K562 (cell line): ENCODE measurements around the gene RHOC. TPM values are rescaled to one million over a fixed set of nuclear protein-coding genes. Genes with fewer than 3 reads are reported as not detected.

Experiments used
- ZKSCAN3 ChIP-seq: fragments of 250-450 bp; sonication (Bioruptor Pico); IDR thresholded peaks from 2 replicates; pipeline ENCODE4 v1.4.0; 2020
- polyA plus RNA-seq, 8 experiments: library from polyadenylated mRNA; depleted of rRNA in 4 of 8; stranded (reverse) in 5 of 8; unstranded in 3 of 8; fragments of >200 nt; fragmentation: Nextera tagmentation in 2 of 8; fragmentation: Illumina TruSeq in 1 of 8; extraction: Ambion mirVana in 2 of 8; extraction: Trizol in 1 of 8; gene quantifications; 2 replicates each; pipeline versions ENCODE4 v1.2.1 to v1.2.3, GENCODE V29; 2011 to 2014; ENCODE audit warnings: inconsistent platforms in 1 of 8, missing spikeins in 1 of 8
- total RNA-seq, 7 experiments: library from RNA; depleted of rRNA in 6 of 7; stranded (reverse); fragments of >200 nt in 6 of 7; fragmentation: Illumina TruSeq in 2 of 7; extraction: Trizol in 2 of 7; gene quantifications; 2 replicates each; pipeline versions ENCODE4 v1.2.1 to v1.2.3, GENCODE V29; 2011 to 2021; ENCODE audit warnings: low replicate concordance in 1 of 7
- TF ChIP-seq, protein P1 (sequence below): fragments of 200-600 bp; sonication (generic); IDR thresholded peaks from one replicate; pipeline ENCODE4 v1.6.1; 2012; ENCODE audit warnings: mild to moderate bottlenecking, low read depth, low read length, inconsistent platforms
- TF ChIP-seq, protein P2 (sequence below): IDR thresholded peaks from 3 replicates; pipeline ENCODE4 v1.6.1; 2011; ENCODE audit warnings: borderline replicate concordance, mild to moderate bottlenecking; ENCODE audit not compliant: insufficient read length, insufficient read depth
- TF ChIP-seq, protein P3 (sequence below), 3 experiments: fragments of 200-800 bp in 1 of 3; fragments of 250-450 bp in 1 of 3; fragments of 450-650 bp in 1 of 3; sonication (Bioruptor Pico) in 1 of 3; sonication (Bioruptor generic) in 1 of 3; formaldehyde crosslinking in 1 of 3; IDR thresholded peaks; 2 replicates each; pipeline versions ENCODE4 v1.6.1 to v1.8.0; 2016 to 2022; ENCODE audit warnings: mild to moderate bottlenecking in 2 of 3, missing genetic modification characterization in 2 of 3, missing compliant biosample characterization in 1 of 3, moderate library complexity in 1 of 3
- TF ChIP-seq, protein P4 (sequence below): sonication (generic); formaldehyde crosslinking; IDR thresholded peaks from 2 replicates; pipeline ENCODE4 v1.8.0; 2023; ENCODE audit warnings: mild to moderate bottlenecking, missing genetic modification reagents

The RHOC gene
- total and polyA plus RNA-seq, 9 of the 15 experiments (the other 6 are each of a cell fraction or from before 2014, with no cell fraction given): 35.2 to 364 (median 204) TPM

DNA sequence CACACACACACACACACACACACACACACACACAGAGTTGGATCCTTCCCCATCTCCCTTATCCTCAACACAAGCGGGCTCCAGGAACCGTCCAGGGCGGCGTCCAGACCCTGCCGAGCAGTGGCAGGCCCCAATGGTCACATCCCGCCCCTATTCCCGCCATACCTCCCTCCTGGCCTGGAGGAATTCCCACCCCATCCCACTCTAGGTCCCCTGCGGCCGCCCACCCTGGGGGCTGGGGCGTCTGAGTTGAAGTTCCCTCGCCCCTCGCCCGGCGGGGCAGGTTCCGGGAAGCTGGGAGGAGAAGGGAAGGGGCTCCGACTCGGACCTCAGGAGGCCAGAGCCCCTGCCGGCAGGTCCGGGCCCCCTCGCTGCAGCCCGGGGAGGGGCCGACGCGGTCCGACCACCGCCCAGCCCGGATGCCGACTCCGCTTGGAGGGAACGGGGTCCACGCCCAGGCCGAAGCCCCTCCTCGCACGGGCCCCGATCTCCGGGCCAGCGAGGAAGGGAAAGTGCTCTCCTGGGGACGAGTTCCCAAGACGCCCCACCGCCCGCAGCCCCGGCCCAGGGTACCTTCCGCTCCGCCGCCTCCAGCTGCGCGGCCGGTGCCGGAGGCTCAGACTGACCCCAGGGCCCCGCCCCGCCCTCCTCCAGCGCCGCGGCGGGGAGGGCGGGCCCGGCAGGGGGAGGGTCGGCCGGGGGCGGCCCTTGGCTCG, at the start of gene RHOC (continued):
- TF ChIP-seq, protein P1, sequence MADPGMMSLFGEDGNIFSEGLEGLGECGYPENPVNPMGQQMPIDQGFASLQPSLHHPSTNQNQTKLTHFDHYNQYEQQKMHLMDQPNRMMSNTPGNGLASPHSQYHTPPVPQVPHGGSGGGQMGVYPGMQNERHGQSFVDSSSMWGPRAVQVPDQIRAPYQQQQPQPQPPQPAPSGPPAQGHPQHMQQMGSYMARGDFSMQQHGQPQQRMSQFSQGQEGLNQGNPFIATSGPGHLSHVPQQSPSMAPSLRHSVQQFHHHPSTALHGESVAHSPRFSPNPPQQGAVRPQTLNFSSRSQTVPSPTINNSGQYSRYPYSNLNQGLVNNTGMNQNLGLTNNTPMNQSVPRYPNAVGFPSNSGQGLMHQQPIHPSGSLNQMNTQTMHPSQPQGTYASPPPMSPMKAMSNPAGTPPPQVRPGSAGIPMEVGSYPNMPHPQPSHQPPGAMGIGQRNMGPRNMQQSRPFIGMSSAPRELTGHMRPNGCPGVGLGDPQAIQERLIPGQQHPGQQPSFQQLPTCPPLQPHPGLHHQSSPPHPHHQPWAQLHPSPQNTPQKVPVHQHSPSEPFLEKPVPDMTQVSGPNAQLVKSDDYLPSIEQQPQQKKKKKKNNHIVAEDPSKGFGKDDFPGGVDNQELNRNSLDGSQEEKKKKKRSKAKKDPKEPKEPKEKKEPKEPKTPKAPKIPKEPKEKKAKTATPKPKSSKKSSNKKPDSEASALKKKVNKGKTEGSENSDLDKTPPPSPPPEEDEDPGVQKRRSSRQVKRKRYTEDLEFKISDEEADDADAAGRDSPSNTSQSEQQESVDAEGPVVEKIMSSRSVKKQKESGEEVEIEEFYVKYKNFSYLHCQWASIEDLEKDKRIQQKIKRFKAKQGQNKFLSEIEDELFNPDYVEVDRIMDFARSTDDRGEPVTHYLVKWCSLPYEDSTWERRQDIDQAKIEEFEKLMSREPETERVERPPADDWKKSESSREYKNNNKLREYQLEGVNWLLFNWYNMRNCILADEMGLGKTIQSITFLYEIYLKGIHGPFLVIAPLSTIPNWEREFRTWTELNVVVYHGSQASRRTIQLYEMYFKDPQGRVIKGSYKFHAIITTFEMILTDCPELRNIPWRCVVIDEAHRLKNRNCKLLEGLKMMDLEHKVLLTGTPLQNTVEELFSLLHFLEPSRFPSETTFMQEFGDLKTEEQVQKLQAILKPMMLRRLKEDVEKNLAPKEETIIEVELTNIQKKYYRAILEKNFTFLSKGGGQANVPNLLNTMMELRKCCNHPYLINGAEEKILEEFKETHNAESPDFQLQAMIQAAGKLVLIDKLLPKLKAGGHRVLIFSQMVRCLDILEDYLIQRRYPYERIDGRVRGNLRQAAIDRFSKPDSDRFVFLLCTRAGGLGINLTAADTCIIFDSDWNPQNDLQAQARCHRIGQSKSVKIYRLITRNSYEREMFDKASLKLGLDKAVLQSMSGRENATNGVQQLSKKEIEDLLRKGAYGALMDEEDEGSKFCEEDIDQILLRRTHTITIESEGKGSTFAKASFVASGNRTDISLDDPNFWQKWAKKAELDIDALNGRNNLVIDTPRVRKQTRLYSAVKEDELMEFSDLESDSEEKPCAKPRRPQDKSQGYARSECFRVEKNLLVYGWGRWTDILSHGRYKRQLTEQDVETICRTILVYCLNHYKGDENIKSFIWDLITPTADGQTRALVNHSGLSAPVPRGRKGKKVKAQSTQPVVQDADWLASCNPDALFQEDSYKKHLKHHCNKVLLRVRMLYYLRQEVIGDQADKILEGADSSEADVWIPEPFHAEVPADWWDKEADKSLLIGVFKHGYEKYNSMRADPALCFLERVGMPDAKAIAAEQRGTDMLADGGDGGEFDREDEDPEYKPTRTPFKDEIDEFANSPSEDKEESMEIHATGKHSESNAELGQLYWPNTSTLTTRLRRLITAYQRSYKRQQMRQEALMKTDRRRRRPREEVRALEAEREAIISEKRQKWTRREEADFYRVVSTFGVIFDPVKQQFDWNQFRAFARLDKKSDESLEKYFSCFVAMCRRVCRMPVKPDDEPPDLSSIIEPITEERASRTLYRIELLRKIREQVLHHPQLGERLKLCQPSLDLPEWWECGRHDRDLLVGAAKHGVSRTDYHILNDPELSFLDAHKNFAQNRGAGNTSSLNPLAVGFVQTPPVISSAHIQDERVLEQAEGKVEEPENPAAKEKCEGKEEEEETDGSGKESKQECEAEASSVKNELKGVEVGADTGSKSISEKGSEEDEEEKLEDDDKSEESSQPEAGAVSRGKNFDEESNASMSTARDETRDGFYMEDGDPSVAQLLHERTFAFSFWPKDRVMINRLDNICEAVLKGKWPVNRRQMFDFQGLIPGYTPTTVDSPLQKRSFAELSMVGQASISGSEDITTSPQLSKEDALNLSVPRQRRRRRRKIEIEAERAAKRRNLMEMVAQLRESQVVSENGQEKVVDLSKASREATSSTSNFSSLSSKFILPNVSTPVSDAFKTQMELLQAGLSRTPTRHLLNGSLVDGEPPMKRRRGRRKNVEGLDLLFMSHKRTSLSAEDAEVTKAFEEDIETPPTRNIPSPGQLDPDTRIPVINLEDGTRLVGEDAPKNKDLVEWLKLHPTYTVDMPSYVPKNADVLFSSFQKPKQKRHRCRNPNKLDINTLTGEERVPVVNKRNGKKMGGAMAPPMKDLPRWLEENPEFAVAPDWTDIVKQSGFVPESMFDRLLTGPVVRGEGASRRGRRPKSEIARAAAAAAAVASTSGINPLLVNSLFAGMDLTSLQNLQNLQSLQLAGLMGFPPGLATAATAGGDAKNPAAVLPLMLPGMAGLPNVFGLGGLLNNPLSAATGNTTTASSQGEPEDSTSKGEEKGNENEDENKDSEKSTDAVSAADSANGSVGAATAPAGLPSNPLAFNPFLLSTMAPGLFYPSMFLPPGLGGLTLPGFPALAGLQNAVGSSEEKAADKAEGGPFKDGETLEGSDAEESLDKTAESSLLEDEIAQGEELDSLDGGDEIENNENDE: no peak
- TF ChIP-seq, protein P2, sequence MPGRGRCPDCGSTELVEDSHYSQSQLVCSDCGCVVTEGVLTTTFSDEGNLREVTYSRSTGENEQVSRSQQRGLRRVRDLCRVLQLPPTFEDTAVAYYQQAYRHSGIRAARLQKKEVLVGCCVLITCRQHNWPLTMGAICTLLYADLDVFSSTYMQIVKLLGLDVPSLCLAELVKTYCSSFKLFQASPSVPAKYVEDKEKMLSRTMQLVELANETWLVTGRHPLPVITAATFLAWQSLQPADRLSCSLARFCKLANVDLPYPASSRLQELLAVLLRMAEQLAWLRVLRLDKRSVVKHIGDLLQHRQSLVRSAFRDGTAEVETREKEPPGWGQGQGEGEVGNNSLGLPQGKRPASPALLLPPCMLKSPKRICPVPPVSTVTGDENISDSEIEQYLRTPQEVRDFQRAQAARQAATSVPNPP: no peak
- no peak for TF ChIP-seq ZKSCAN3
- TF ChIP-seq, protein P3, sequence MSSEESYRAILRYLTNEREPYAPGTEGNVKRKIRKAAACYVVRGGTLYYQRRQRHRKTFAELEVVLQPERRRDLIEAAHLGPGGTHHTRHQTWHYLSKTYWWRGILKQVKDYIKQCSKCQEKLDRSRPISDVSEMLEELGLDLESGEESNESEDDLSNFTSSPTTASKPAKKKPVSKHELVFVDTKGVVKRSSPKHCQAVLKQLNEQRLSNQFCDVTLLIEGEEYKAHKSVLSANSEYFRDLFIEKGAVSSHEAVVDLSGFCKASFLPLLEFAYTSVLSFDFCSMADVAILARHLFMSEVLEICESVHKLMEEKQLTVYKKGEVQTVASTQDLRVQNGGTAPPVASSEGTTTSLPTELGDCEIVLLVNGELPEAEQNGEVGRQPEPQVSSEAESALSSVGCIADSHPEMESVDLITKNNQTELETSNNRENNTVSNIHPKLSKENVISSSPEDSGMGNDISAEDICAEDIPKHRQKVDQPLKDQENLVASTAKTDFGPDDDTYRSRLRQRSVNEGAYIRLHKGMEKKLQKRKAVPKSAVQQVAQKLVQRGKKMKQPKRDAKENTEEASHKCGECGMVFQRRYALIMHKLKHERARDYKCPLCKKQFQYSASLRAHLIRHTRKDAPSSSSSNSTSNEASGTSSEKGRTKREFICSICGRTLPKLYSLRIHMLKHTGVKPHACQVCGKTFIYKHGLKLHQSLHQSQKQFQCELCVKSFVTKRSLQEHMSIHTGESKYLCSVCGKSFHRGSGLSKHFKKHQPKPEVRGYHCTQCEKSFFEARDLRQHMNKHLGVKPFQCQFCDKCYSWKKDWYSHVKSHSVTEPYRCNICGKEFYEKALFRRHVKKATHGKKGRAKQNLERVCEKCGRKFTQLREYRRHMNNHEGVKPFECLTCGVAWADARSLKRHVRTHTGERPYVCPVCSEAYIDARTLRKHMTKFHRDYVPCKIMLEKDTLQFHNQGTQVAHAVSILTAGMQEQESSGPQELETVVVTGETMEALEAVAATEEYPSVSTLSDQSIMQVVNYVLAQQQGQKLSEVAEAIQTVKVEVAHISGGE (CRISPR knock-in tag; IDR thresholded peaks at IDR 0.05): peak in 2 of 3 experiments; percentile 63 to 78; a peak in 4 of 6 replicates
- TF ChIP-seq, protein P4, sequence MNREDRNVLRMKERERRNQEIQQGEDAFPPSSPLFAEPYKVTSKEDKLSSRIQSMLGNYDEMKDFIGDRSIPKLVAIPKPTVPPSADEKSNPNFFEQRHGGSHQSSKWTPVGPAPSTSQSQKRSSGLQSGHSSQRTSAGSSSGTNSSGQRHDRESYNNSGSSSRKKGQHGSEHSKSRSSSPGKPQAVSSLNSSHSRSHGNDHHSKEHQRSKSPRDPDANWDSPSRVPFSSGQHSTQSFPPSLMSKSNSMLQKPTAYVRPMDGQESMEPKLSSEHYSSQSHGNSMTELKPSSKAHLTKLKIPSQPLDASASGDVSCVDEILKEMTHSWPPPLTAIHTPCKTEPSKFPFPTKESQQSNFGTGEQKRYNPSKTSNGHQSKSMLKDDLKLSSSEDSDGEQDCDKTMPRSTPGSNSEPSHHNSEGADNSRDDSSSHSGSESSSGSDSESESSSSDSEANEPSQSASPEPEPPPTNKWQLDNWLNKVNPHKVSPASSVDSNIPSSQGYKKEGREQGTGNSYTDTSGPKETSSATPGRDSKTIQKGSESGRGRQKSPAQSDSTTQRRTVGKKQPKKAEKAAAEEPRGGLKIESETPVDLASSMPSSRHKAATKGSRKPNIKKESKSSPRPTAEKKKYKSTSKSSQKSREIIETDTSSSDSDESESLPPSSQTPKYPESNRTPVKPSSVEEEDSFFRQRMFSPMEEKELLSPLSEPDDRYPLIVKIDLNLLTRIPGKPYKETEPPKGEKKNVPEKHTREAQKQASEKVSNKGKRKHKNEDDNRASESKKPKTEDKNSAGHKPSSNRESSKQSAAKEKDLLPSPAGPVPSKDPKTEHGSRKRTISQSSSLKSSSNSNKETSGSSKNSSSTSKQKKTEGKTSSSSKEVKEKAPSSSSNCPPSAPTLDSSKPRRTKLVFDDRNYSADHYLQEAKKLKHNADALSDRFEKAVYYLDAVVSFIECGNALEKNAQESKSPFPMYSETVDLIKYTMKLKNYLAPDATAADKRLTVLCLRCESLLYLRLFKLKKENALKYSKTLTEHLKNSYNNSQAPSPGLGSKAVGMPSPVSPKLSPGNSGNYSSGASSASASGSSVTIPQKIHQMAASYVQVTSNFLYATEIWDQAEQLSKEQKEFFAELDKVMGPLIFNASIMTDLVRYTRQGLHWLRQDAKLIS (CRISPR knock-in tag): peak; percentile 21; the same call in 1 of the 2 replicates
